ENCODE results near the gene SLC37A4.

- TF ChIP-seq CTCF (conservative IDR thresholded peaks at IDR 0.05; ENCODE audit: low read length) (no peak), EZH2phosphoT487 (IDR thresholded peaks at IDR 0.05; ENCODE audit: borderline replicate concordance, low read depth, low read length) (no peak)
Measured at GRCh38 chr11:119048644-119049043, 18.0 kb upstream of the SLC37A4 start.
